ENCODE data around the gene CYRIA. TPM values are rescaled to one million over a fixed set of nuclear protein-coding genes. Genes with fewer than 3 reads are reported as not detected.

CYRIA gene
- total RNA-seq (10 to 100 TPM; 12.8 to 24.9 TPM), polyA plus RNA-seq (1 to 10 TPM; 1.9 to 3.0 TPM)
- long read RNA-seq, donor 1, full-length matches to known transcripts = 7 of 23 reads
- long read RNA-seq, donor 1, partial matches to known transcripts = 3 of 23 reads
- long read RNA-seq, donor 1, other reads (novel, unspliced or antisense) = 13 of 23 reads
- long read RNA-seq, donor 2, full-length matches to known transcripts = 4 of 10 reads
- long read RNA-seq, donor 2, partial matches to known transcripts = 0 of 10 reads
- long read RNA-seq, donor 2, other reads (novel, unspliced or antisense) = 6 of 10 reads

GRCh38 chr2:16665748-16666448, at the start of gene CYRIA:
Gene CYRIA (minus strand): TSS chr2:16665834. CDS start chr2:16588119, 77,715 bp downstream.
- Histone ChIP-seq H3K36me3 (ENCODE audit: control insufficient read depth in 1 of 2, insufficient read depth in 2 of 2, low read length in 1 of 2) (no peaks in the 10 kb centered on the region), H3K4me1 (ENCODE audit: control insufficient read depth in 1 of 2, insufficient read depth in 2 of 2, low read length in 2 of 2) (no peaks in the 10 kb centered on the region), H3K4me3 (ENCODE audit: low read length in 2 of 2) (peak within 1 kb of the TSS; percentile 49 to 71), H3K27ac (ENCODE audit: low read depth in 1 of 2, low read length in 2 of 2) (no peak within 1 kb of the TSS), H3K9me3 (ENCODE audit: control insufficient read depth, low read length) (no peaks in the 10 kb centered on the region), H3K27me3 (ENCODE audit: control insufficient read depth in 1 of 2, insufficient read depth in 2 of 2, low read length in 1 of 2) (no peaks in the 10 kb centered on the region)
- intact Hi-C loops (cut with DNase I) = loop anchor here (5.0 kb wide), 1 partner anchor 61 kb away; no protein-coding TSS in a partner anchor
- peak; percentile 78 for ATAC-seq (ENCODE audit: low FRiP score)
- peak; percentile 77 to 87 for DNase-seq
- 6 to 21% methylated on average over 12 to 54 of the region's 54 CpGs for WGBS, 2 donors

DNA sequence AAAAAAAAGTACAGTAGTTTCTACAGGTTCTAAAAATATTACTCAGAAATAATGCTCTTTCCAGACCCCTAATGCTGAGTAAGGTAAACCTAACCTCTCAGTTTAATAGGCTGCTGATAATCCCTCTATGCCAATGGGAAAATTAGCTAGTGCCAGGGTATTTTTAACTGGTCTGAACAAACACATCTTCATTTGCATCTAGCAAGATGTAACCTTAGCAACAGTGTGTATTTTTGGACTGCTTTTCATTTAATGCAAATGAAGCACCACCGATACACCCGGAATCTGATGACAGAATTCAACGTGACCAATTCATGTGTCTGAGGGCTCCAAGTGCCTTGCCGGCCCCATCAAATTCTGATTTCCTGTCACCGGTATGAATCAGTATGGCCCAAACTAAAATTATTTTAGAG, 47.4 kb upstream of the CYRIA start:
- DNase-seq (no peak), ATAC-seq (ENCODE audit: low FRiP score) (no peak)
- no peaks in the 10 kb centered on the region for H3K9me3 ChIP-seq (ENCODE audit: control insufficient read depth, low read length)
- intact Hi-C loops (cut with DNase I) = no loop called here
- no peak overlapping the region for H3K27ac ChIP-seq (ENCODE audit: low read depth in 1 of 2, low read length in 2 of 2)
- H3K36me3 ChIP-seq (ENCODE audit: control insufficient read depth in 1 of 2, insufficient read depth in 2 of 2, low read length in 1 of 2) = no peaks in the 10 kb centered on the region
- H3K27me3 ChIP-seq (ENCODE audit: control insufficient read depth in 1 of 2, insufficient read depth in 2 of 2, low read length in 1 of 2) = no peaks in the 10 kb centered on the region
- peaks cover 0 to 2% of the 10 kb centered on the region in 2 donors for H3K4me1 ChIP-seq (ENCODE audit: control insufficient read depth in 1 of 2, insufficient read depth in 2 of 2, low read length in 2 of 2)
- H3K4me3 ChIP-seq (ENCODE audit: low read length in 2 of 2) = no peak overlapping the region
- WGBS, 2 donors = 81 to 84% methylated on average over 5 of the region's 5 CpGs

GRCh38 chr2:16709769-16710168, 44.1 kb upstream of the CYRIA start:
- WGBS, 2 donors = 90% methylated on average over 2 of the region's 2 CpGs
- no peaks in the 10 kb centered on the region for H3K9me3 ChIP-seq (ENCODE audit: control insufficient read depth, low read length)
- no peaks in the 10 kb centered on the region for H3K4me1 ChIP-seq (ENCODE audit: control insufficient read depth in 1 of 2, insufficient read depth in 2 of 2, low read length in 2 of 2)
- no peak overlapping the region for H3K27ac ChIP-seq (ENCODE audit: low read depth in 1 of 2, low read length in 2 of 2)
- peaks cover 0 to 2% of the 10 kb centered on the region in 2 donors for H3K27me3 ChIP-seq (ENCODE audit: control insufficient read depth in 1 of 2, insufficient read depth in 2 of 2, low read length in 1 of 2)
- H3K4me3 ChIP-seq (ENCODE audit: low read length in 2 of 2) = no peak overlapping the region
- H3K36me3 ChIP-seq (ENCODE audit: control insufficient read depth in 1 of 2, insufficient read depth in 2 of 2, low read length in 1 of 2) = no peaks in the 10 kb centered on the region
- ATAC-seq (ENCODE audit: low FRiP score) = no peak
- intact Hi-C loops (cut with DNase I) = no loop called here
- DNase-seq = no peak

DNA sequence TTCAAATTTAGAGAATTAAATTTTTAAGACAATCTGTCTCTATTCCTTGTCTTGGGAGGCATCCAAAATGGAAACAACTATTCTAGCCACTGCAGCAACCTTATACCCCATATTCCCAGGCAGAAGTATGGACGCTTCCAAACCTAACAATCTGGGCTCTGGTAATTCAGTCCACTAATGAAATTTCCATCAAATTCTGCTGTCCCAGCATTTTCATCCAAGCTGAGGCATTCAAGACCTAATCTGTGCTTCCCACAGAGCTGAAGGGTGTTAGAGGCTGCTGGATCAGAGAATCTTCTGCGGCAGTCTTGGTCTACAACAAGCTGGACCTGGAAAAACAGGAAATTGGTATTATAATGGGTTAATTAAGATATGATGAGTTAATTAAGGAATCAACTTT, 42.5 kb upstream of the CYRIA start:
- Histone ChIP-seq H3K9me3 (ENCODE audit: control insufficient read depth, low read length) (no peaks in the 10 kb centered on the region), H3K27me3 (ENCODE audit: control insufficient read depth in 1 of 2, insufficient read depth in 2 of 2, low read length in 1 of 2) (peaks cover 0 to 2% of the 10 kb centered on the region in 2 donors), H3K4me1 (ENCODE audit: control insufficient read depth in 1 of 2, insufficient read depth in 2 of 2, low read length in 2 of 2) (no peaks in the 10 kb centered on the region), H3K27ac (ENCODE audit: low read depth in 1 of 2, low read length in 2 of 2) (no peak overlapping the region), H3K36me3 (ENCODE audit: control insufficient read depth in 1 of 2, insufficient read depth in 2 of 2, low read length in 1 of 2) (no peaks in the 10 kb centered on the region), H3K4me3 (ENCODE audit: low read length in 2 of 2) (no peak overlapping the region)
- 81 to 91% methylated on average over 2 of the region's 2 CpGs for WGBS, 2 donors
- intact Hi-C loops (cut with DNase I) = no loop called here
- no peak for DNase-seq
- ATAC-seq (ENCODE audit: low FRiP score) = no peak

DNA sequence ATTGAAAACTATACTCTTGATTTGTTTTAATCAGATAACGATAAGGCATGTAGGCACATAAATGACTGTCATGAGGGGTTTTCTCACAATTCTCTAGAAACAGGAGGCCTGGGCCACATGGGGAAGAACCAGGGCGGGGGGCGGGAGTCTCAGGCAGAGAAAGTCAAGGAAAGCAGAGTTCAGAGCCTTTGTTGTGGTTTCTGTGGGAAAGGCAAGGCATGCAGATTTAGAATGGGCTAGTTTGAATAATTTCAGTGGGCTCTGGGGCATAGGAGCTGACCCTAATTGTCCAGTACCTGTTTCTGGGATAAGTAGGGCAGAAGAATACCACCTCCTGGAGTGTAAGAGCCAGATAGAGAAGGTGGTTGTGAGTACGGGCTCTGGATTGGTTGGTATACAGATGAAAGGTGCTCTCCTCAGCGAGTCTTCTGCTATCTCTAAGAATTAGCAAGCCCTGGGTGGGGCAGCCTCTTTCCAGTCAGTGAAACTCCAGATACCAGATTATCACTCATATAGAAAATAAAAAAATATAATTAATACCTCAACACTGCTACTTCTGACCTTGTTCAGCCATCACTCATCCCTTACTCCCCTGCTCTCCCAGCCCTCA, 41.5 kb upstream of the CYRIA start:
- ATAC-seq (ENCODE audit: low FRiP score) = no peak
- DNase-seq = no peak
- H3K36me3 ChIP-seq (ENCODE audit: control insufficient read depth in 1 of 2, insufficient read depth in 2 of 2, low read length in 1 of 2) = no peaks in the 10 kb centered on the region
- H3K27me3 ChIP-seq (ENCODE audit: control insufficient read depth in 1 of 2, insufficient read depth in 2 of 2, low read length in 1 of 2) = peaks cover 0 to 2% of the 10 kb centered on the region in 2 donors
- H3K9me3 ChIP-seq (ENCODE audit: control insufficient read depth, low read length) = no peaks in the 10 kb centered on the region
- WGBS, 2 donors = 90 to 95% methylated on average over 5 of the region's 5 CpGs
- H3K27ac ChIP-seq (ENCODE audit: low read depth in 1 of 2, low read length in 2 of 2) = no peak overlapping the region
- H3K4me3 ChIP-seq (ENCODE audit: low read length in 2 of 2) = no peak overlapping the region
- intact Hi-C loops (cut with DNase I) = no loop called here
- no peaks in the 10 kb centered on the region for H3K4me1 ChIP-seq (ENCODE audit: control insufficient read depth in 1 of 2, insufficient read depth in 2 of 2, low read length in 2 of 2)

DNA sequence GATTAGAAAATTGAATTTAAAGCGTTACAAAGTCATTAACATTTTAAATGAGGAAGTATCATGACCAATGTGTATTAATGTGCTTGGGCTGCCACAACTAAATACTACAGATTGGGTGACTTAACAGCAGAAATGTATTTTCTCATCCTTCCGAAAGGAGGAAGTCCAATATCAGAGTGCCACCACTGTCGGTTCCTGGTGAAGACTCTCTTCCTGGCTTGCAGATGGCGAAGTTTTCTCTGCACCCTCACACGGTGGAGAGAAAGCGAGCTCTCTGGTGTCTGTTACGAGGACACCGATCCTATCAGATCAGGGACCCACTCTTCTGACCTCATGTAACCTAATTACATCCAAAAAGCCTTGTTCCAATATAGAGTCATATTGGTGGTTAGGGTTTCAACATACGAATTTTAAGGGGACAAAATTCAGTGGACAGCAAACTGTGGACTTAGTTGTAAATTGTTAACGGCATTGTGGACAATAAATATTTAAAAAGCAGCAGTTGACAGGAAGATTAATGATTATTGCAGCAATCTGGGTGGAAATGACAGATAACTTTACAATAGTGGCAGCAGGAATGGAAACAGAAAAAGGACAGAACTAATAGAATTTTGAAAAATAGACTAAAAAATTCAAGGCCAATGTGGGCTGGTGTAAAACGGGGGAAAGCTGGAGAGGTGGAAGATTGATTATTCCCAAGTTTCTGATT, 35.1 kb upstream of the CYRIA start:
- ATAC-seq (ENCODE audit: low FRiP score) = no peak
- Histone ChIP-seq H3K4me1 (ENCODE audit: control insufficient read depth in 1 of 2, insufficient read depth in 2 of 2, low read length in 2 of 2) (no peaks in the 10 kb centered on the region), H3K27me3 (ENCODE audit: control insufficient read depth in 1 of 2, insufficient read depth in 2 of 2, low read length in 1 of 2) (no peaks in the 10 kb centered on the region), H3K36me3 (ENCODE audit: control insufficient read depth in 1 of 2, insufficient read depth in 2 of 2, low read length in 1 of 2) (no peaks in the 10 kb centered on the region), H3K9me3 (ENCODE audit: control insufficient read depth, low read length) (no peaks in the 10 kb centered on the region), H3K27ac (ENCODE audit: low read depth in 1 of 2, low read length in 2 of 2) (no peak overlapping the region), H3K4me3 (ENCODE audit: low read length in 2 of 2) (no peak overlapping the region)
- WGBS, 2 donors = 65 to 66% methylated on average over 11 of the region's 11 CpGs
- DNase-seq = no peak
- intact Hi-C loops (cut with DNase I) = no loop called here

DNA sequence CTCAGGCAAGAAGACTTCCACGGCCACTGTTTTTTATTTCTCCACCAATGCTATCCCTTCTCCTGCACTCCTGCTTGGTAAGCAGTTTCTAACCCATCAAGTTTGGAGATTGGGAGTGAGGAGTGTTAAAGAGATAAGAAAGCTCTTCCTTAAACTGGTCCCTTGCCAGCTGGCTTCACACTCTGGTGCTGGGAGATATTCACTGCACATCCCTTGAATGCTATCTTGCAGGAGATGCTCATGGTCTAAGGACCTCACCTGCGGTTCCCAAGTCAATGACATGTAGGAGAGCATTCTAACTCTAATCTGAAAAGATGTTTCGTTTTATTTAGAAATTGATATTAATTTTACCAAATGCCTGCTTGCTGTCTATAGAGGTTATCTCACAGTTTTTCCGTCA, 28.2 kb upstream of the CYRIA start:
- ATAC-seq (ENCODE audit: low FRiP score) (no peak), DNase-seq (no peak)
- Histone ChIP-seq H3K27me3 (ENCODE audit: control insufficient read depth in 1 of 2, insufficient read depth in 2 of 2, low read length in 1 of 2) (no peaks in the 10 kb centered on the region), H3K36me3 (ENCODE audit: control insufficient read depth in 1 of 2, insufficient read depth in 2 of 2, low read length in 1 of 2) (no peaks in the 10 kb centered on the region), H3K9me3 (ENCODE audit: control insufficient read depth, low read length) (no peaks in the 10 kb centered on the region), H3K4me1 (ENCODE audit: control insufficient read depth in 1 of 2, insufficient read depth in 2 of 2, low read length in 2 of 2) (no peaks in the 10 kb centered on the region), H3K4me3 (ENCODE audit: low read length in 2 of 2) (no peak overlapping the region), H3K27ac (ENCODE audit: low read depth in 1 of 2, low read length in 2 of 2) (no peak overlapping the region)
- WGBS, 2 donors = 87 to 91% methylated on average over 4 of the region's 4 CpGs
- intact Hi-C loops (cut with DNase I) = no loop called here

- DNase-seq (no peak), ATAC-seq (ENCODE audit: low FRiP score) (no peak)
- no peaks in the 10 kb centered on the region for H3K4me1 ChIP-seq (ENCODE audit: control insufficient read depth in 1 of 2, insufficient read depth in 2 of 2, low read length in 2 of 2)
- no peaks in the 10 kb centered on the region for H3K27me3 ChIP-seq (ENCODE audit: control insufficient read depth in 1 of 2, insufficient read depth in 2 of 2, low read length in 1 of 2)
- WGBS, 2 donors = 78 to 85% methylated on average over 7 of the region's 7 CpGs
- H3K27ac ChIP-seq (ENCODE audit: low read depth in 1 of 2, low read length in 2 of 2) = no peak overlapping the region
- intact Hi-C loops (cut with DNase I) = no loop called here
- no peak overlapping the region for H3K4me3 ChIP-seq (ENCODE audit: low read length in 2 of 2)
- peaks cover 2% of the 10 kb centered on the region for H3K9me3 ChIP-seq (ENCODE audit: control insufficient read depth, low read length)
- no peaks in the 10 kb centered on the region for H3K36me3 ChIP-seq (ENCODE audit: control insufficient read depth in 1 of 2, insufficient read depth in 2 of 2, low read length in 1 of 2)
These were observed 25.6 kb upstream of the CYRIA start for GRCh38 chr2:16691261-16691660.

Measured in aorta (tissue), 5 donors.